GM21529 (cell line): ENCODE measurements around the gene FMNL3.
"Not testable (repeated sequence)": the region's sequence is repeated elsewhere in the genome, so short reads cannot be mapped to it uniquely, and the experiment has no call there.

Experiments
- ATAC-seq: cut with Tn5 transposase; IDR thresholded peaks from one replicate; pipeline ENCODE4 v1.9.1; 2021; ENCODE audit not compliant: unreplicated experiment

FMNL3 gene

DNA sequence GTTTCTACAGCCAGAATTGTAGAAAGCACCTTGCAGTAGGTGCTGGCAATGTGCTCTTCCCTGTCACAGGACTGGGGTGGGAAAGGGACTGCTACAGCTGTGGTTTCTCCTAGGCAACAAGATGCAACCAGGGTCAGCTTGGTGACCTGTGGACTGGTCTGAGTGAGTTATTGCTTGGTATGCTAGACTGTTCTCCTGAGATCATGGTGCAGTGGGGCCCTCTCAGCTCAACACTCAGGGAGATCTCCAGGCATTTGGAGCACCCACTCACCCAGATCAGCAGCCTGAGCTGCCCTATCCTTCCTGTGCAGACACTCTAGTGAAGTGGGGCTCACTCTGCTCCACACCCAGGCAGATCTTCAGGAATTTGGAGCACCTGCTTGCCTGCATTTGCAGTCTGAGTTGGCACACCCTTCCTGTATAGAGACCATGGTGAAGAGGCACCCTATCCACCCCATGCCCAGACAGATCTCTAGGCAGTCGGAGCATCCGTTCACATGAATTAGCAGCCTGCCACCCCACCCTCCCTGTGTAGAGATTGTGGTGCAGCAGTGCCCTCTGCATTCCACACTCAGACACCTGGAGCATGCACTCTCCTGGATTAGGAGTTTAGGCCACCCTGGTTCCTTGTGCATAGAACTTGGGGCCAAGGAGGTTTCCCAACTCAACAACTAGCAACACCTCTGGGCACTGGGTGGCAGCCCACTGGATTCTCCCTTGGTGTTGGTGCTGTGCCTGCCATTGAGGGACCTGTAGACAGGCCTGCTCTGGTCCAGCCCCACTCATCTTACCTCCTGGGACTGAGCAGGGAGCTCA, 97.9 kb downstream of the FMNL3 start:
- no peak for ATAC-seq

DNA sequence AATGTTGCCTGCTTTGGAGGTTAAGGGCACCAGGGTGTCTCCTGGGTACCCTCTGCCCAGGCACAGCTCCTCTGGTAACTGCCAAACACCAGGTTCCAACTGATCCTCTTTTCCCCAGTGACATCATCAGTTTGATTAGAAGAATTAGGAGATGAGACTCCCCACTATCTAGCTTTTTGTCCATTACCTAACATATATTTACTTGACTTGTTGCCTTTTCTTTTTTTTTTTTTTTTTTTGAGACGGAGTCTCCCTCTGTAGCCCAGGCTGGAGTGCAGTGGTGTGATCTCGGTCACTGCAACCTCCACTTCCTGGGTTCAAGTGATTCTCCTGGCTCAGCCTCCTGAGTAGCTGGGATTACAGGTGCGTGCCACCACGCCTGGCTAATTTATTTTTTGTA, 101.7 kb downstream of the FMNL3 start, which contains the start of gene FAM186B:
Gene FAM186B, minus strand, starts transcription at position 101 of the 400 bp plus-strand sequence. CDS start 162 bp downstream, outside the sequence.
- not testable (repeated sequence) for ATAC-seq

DNA sequence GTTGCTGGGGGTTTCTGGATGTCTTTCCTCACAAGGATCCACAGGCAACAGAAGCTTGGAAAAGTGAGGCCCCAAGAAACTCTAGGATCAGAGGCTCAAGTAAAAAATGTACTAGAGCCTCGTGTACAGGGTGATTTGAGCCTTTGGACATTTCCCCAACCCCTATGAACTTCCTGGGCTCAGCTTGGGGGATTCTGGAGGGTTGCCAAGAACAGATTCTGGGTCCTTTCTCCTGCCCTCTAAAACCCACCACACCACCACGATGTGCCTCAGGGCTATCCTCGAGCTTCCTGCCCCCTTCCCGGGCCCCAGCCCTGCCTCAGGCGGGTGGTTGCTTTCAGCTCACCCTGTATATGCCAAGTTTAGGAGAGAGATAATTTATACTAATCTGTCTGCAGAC, 102.3 kb downstream of the FMNL3 start:
- no peak for ATAC-seq

DNA sequence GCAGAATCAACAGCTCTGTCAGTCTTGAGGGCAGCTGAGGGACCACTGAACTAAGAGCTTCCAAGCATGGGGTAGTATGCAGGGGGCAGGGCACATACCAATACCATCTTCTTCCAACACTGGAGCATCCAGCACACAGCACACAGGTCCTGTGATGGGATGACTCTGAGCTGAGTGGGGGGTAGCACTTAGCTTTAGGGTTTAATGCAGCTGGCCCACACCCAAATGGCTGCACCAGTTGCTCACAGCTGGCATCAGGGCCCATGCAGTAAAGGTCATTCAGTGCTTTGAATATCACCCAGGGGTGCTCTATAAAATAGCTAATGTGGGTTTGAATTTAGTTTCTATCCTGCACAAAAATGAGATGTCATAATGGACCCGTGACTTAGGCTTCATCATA, 103.5 kb downstream of the FMNL3 start:
- no peak for ATAC-seq

DNA sequence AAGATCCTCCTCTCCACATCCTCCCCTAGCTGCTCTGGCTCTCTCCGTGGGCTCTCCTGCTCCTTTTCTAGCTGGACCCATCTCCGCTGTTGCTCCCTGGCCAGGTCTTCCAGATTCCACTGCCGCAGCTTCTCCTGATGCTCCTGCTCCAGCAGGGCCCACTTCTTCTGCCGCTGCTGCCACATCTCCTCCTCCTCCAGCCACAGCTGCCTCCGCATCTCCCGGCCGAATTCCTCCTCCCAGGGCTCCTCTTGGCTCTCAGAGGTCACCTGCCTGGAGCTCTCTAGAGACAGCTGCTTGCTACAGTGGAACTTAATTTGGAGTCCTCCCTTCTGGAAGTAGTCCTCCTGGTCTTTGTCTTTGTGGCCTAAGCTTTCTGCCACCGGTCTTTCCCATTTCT, 107.2 kb downstream of the FMNL3 start:
- ATAC-seq = no peak

DNA sequence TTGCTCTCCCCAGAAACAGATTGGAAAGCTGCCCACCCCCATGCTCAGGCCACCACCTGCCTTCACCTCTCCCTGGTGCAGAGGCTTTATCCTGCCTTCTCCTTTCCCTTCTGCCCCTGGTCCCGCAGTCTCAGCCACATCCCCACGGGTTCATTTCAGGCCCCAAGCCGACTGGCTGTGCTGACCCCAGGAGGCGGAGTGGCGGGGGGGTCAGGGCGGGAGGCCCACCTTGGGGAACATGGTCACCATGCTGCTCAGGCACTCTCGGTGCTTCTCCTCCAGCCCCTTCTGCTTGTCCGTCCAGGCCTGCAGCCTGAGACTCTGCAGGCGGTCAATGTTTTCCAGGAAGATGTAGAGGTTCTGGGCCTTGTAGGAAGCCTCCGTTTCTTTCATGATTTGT, 108.7 kb downstream of the FMNL3 start:
- ATAC-seq = no peak

DNA sequence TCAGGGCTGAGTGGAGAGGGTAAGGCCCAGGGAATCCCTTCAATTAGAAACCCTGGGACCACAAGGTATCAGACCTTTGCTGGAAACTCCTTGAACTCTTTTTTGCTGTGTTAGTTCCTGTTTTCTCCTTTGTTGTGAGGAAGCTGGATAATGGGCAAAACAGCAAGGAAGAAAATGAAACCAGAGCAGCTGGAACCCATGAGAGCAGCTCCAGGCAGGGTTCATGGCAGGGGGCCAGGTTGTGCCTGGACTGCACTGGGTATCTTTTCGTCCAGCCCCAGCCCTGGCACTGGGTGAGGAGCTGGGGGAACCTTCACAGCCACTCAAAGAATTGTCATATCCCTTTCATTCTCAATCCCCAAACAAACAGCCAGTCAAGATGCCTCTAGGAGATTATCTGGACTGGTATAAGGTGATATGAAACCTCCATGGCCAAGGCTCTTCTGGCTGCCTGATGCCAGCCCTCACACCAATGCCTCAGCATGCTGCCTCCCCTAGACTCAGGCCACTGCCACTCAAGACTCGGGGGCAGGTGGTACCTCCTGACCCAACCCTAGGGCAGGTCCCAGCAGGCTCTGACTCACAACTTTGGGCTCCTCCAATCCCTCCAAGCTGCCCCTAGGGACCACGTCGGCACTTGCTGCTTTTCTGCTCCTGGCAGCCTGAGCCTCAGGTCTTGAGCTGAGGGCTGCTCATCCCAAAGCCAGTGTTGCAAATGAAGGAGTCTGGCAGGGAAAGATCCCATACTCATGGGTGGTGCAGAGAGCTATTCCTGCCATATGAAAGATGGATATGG, 118.3 kb downstream of the FMNL3 start:
- ATAC-seq = no peak

DNA sequence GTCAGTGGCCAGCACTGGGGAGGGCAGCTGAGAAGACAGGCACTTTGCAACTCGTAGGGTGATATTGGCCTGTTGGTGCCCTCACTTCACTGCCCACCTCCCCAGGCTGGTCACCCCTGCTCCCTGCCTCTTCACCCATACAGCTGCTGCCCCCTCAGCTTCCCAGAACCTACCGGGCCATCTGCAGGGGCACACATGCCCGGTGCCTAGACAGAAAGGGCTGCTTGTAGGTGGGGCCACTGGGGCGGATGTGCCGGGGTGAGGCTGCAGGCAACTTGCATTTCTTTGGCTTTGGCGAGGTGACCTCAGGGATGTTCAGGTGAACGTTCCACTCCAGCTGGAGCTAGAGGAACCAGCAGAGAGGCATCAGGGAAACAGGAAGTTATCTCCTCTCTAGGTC, 118.9 kb downstream of the FMNL3 start:
- no peak for ATAC-seq

DNA sequence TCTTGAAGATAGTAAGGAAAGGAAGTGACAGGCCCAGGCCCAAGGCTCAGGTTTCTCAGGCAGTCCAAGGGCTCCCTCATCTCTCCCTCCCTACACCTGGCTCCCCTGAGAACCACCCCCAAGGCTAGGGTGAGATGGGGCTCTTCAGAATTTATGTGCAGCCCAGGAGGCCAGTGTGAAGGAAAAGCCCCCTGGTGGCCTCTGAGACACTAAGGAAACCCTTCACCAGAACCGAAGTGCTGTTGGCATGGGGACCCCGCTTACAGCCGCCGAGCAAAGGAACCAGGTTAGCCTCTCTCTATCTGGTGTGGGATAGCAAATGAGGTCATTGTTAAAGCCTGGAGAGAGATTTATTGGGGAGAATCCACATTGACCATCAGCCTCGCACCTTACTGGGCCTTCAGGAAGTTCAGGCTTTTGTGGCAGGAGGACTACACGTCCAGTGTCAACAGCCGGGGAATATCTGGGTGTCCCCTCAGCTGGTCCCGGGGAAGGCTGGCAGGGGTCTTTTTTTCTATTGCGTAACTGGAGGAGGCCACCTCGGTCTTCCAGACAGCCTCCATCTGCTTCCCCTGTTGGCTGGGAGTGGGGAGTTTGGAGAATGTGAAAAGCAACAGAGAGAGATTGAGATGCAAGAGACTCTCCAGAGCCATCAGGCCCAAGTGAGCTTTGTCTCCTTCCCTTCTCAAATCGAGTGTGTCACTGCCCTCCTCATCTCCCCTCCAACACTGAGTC, 119.9 kb downstream of the FMNL3 start:
- ATAC-seq = no peak
